Body of pancreas (tissue), 4 donors: ENCODE measurements around the gene CCDC158.

ENCODE experiments used
- CTCF ChIP-seq, 7 experiments: fragments of 450-650 bp in 4 of 7; fragments of 200-600 bp in 3 of 7; sonication (generic) in 3 of 7; IDR thresholded peaks; one replicate each; pipeline ENCODE4 v1.5.1; 2016 to 2019; ENCODE audit warnings: antibody characterized with exemption in 7 of 7
- POLR2A ChIP-seq, 3 donors: fragments of 450-650 bp; IDR thresholded peaks; one replicate each; pipeline ENCODE4 v1.6.1; 2016; ENCODE audit warnings: antibody characterized with exemption in 3 of 3, mild to moderate bottlenecking in 2 of 3

GRCh38 chr4:76316131-76316530, 104.8 kb downstream of the CCDC158 start:
- TF ChIP-seq CTCF (IDR thresholded peaks at IDR 0.05) (no peak), POLR2A (IDR thresholded peaks at IDR 0.05) (no peak)
